ENCODE data around the gene MROH2A. TPM values are rescaled to one million over a fixed set of nuclear protein-coding genes. Genes with fewer than 3 reads are reported as not detected.

The MROH2A gene
- total RNA-seq, 1 donor from 2014 or later = not detected

DNA sequence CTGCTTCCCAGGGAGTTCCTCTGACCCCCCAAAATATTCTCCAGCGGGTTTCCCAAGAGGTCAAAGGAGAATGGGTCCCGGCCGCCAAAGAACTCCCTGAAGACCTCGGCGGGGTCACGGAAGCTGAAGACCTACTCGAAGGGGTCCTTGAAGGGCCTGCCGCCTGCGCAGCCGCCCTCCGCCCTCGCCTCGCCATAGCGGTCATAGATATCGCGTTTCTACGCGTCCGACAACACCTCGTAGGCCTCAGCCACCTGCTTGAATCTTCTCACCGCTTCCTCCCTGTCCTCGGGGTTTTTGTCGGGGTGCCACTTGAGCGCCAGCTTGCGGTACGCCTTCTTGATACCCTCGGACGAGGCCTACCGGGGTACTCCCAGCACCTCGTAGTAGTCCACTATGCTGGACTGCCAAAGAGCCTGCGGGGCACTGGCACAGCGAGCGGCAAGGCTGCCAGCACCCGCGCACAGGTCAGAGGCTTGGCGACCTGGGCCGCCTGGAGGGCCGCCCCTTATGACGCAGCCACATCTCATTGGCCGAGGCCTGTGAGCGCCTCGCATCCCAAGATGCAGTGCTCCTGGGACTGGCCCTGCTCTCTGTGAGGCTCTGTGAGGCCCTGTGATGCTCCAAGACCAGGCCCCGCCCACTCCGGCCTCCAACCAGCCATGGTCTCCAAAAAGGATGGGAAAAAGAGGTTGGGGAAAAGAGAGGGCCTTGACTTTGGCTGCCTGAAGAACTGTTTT is 23.1 kb upstream of the MROH2A start:
- Histone ChIP-seq H3K36me3 (no peaks in the 10 kb centered on the region), H3K4me3 (no peak overlapping the region), H3K27ac (no peak overlapping the region), H3K4me1 (no peaks in the 10 kb centered on the region), H3K9me3 (no peaks in the 10 kb centered on the region), H3K27me3 (no peaks in the 10 kb centered on the region)
- DNase-seq (no peak), ATAC-seq (no peak)
- intact Hi-C loops (cut with DNase I) = no loop called here
- TF ChIP-seq, protein P1, sequence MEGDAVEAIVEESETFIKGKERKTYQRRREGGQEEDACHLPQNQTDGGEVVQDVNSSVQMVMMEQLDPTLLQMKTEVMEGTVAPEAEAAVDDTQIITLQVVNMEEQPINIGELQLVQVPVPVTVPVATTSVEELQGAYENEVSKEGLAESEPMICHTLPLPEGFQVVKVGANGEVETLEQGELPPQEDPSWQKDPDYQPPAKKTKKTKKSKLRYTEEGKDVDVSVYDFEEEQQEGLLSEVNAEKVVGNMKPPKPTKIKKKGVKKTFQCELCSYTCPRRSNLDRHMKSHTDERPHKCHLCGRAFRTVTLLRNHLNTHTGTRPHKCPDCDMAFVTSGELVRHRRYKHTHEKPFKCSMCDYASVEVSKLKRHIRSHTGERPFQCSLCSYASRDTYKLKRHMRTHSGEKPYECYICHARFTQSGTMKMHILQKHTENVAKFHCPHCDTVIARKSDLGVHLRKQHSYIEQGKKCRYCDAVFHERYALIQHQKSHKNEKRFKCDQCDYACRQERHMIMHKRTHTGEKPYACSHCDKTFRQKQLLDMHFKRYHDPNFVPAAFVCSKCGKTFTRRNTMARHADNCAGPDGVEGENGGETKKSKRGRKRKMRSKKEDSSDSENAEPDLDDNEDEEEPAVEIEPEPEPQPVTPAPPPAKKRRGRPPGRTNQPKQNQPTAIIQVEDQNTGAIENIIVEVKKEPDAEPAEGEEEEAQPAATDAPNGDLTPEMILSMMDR (IDR thresholded peaks at IDR 0.05) = no peak

DNA sequence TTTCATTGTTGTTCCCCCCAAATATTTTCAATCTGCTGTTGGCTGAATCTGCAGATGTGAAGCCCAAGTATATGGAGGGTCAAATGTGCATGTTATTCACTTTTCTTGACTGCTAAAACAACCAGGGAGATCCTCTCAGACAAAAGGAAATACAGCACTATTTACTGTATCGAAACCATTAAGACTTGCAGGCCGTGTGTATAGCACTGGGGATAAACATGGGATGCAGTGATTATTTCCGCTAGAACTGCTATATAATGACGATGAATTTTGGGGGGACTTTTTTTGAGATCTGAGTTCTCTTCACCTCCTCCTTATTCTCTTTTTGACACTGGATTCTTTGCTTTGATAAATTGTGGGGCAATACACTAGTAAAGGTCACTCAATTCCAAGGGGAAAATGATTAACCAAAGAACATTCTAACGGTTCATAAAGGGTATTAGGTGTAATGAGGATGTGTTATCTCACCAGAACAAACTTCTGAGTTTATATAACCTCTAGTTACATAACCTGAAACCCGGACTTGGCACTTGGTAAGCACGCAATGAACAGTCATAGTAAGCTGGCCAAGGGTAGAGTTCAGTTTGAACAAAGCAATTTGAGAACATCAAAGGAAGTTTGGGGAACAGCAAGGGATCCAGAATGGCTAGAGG is 21.6 kb upstream of the MROH2A start:
- no peak for DNase-seq
- no peaks in the 10 kb centered on the region for H3K36me3 ChIP-seq
- intact Hi-C loops (cut with DNase I) = no loop called here
- no peaks in the 10 kb centered on the region for H3K27me3 ChIP-seq
- no peak for ATAC-seq
- no peaks in the 10 kb centered on the region for H3K9me3 ChIP-seq
- no peak overlapping the region for H3K27ac ChIP-seq
- no peak overlapping the region for H3K4me3 ChIP-seq
- H3K4me1 ChIP-seq = no peaks in the 10 kb centered on the region
- TF ChIP-seq, protein P1 (IDR thresholded peaks at IDR 0.05) = no peak

DNA sequence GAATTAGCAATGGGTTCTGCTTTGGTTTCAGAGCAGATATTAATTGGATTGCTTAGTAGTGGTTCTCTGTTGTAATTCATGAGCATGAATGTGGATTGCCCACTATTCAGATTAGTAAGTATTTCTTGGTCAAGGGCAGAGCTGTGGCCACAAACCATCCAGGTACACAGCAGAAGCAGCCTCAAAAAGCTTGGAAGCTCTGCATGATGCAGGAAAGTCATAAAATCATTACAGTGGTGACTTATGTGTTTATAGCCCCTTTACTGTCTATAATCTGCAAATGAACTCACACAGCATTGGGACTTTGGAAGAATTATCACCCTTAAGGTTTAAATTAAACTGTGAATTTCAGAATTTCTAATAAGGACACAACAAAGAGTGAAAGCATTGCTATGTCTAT is 20.0 kb upstream of the MROH2A start:
- TF ChIP-seq, protein P1 (IDR thresholded peaks at IDR 0.05) = no peak
- ATAC-seq (no peak), DNase-seq (no peak)
- Histone ChIP-seq H3K4me3 (no peak overlapping the region), H3K27ac (no peak overlapping the region), H3K36me3 (no peaks in the 10 kb centered on the region), H3K9me3 (no peaks in the 10 kb centered on the region), H3K4me1 (no peaks in the 10 kb centered on the region), H3K27me3 (no peaks in the 10 kb centered on the region)
- intact Hi-C loops (cut with DNase I) = no loop called here

DNA sequence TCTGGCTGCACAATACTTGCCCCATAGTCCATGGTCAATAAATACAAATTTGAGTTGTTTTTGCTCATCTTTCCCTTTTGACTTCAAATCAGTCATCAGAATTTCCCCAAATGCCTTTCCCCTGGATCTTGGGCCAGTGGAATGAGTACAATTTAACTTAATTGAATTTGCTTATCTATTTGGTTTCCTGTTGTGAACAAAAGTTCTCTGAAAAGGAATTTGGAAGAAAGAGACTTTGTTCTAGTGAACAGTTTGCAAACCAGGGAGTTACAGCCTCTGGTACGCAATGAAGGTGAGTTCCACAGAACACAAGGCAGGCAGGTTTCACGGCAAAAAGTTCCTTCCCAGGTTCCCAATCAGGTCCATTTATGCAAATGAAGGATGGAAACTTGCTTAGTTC is 19.3 kb upstream of the MROH2A start:
- Histone ChIP-seq H3K4me3 (no peak overlapping the region), H3K27ac (no peak overlapping the region), H3K36me3 (no peaks in the 10 kb centered on the region), H3K4me1 (no peaks in the 10 kb centered on the region), H3K9me3 (no peaks in the 10 kb centered on the region), H3K27me3 (no peaks in the 10 kb centered on the region)
- TF ChIP-seq, protein P1 (IDR thresholded peaks at IDR 0.05) = no peak
- ATAC-seq (no peak), DNase-seq (no peak)
- intact Hi-C loops (cut with DNase I) = no loop called here

DNA sequence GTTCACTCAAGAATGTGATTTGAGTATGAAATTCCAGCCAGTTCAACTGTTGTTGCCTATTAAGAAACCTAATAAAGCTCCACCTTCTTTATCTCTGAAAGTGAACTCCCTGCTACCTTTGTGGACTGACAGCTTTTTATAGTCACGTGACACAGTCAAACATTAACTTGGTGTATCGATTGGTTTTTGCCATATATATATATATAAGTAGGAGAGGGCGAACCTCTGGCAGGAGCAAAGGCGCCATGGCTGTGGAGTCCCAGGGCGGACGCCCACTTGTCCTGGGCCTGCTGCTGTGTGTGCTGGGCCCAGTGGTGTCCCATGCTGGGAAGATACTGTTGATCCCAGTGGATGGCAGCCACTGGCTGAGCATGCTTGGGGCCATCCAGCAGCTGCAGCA is 18.1 kb upstream of the MROH2A start, which contains the start of gene UGT1A1:
Gene UGT1A1 (plus strand): TSS at position 228 of the 400 bp plus-strand sequence. CDS start 18 bp downstream, at position 246.
- ATAC-seq (no peak), DNase-seq (no peak)
- no peak within 1 kb of the TSS for H3K27ac ChIP-seq
- no peaks in the 10 kb centered on the region for H3K36me3 ChIP-seq
- H3K4me3 ChIP-seq = no peak within 1 kb of the TSS
- TF ChIP-seq, protein P1 (IDR thresholded peaks at IDR 0.05) = no peak
- H3K4me1 ChIP-seq = no peaks in the 10 kb centered on the region
- intact Hi-C loops (cut with DNase I) = no loop called here
- H3K9me3 ChIP-seq = no peaks in the 10 kb centered on the region
- H3K27me3 ChIP-seq = no peaks in the 10 kb centered on the region

Data from upper lobe of right lung (tissue), 1 donor.